ENCODE measurements around the gene SH3GLB1.

GRCh38 chr1:86747304-86747703 lies 42.9 kb downstream of the SH3GLB1 start:
- TF ChIP-seq CTCF (IDR thresholded peaks at IDR 0.05; ENCODE audit: insufficient read depth, low read depth, low read length) (no peak), EZH2 (IDR thresholded peaks at IDR 0.05; ENCODE audit: insufficient read depth, low read length) (no peak)
